ENCODE results near the gene DCAF5. TPM values are rescaled to one million over a fixed set of nuclear protein-coding genes. Genes with fewer than 3 reads are reported as not detected.

DCAF5 gene
- total RNA-seq, 1 donor from 2014 or later = 67.8 TPM

DNA sequence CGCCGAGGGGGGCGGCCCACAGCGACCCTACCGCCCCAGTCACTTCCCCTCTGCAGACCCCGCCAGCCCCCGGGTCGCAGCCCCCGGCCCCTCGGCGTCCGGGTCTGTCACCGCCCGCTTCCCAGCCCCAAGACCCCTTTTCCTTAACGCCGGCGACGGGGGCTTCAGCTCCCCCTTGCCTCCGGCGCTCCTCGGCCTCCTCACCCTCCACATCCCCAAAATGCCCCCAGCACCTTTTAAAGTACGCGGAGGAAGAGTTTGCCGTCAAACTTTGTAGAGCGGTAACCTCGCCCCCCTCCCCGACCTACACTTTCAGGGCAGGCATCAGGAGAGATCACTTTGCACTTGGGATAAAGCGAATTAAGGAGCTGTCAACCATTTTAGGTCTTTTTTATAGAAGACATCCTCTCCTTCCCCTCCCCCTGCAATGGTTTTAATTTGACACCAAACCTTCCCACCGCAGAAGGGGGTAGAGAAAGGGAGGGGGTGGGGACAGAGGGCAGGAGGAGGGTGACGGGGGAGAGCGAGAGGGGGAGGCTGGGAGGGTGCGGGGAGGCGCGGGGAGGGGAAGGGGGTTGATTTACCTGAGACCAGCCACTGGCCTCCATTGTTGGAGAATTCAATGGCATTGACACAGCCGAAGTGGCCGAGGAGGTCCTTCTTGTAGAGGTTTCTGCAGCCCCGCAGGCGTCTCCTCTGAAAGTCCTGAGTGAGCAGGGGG is 578 bp downstream of the DCAF5 start:
- no peaks in the 10 kb centered on the region for H3K27me3 ChIP-seq
- H3K36me3 ChIP-seq = no peaks in the 10 kb centered on the region
- intact Hi-C loops (cut with DNase I) = loop anchor here (10.0 kb wide), 1 partner anchor 242 kb away; the partner anchor contains the start of genes ERH and SLC39A9
- TF ChIP-seq, protein P1, sequence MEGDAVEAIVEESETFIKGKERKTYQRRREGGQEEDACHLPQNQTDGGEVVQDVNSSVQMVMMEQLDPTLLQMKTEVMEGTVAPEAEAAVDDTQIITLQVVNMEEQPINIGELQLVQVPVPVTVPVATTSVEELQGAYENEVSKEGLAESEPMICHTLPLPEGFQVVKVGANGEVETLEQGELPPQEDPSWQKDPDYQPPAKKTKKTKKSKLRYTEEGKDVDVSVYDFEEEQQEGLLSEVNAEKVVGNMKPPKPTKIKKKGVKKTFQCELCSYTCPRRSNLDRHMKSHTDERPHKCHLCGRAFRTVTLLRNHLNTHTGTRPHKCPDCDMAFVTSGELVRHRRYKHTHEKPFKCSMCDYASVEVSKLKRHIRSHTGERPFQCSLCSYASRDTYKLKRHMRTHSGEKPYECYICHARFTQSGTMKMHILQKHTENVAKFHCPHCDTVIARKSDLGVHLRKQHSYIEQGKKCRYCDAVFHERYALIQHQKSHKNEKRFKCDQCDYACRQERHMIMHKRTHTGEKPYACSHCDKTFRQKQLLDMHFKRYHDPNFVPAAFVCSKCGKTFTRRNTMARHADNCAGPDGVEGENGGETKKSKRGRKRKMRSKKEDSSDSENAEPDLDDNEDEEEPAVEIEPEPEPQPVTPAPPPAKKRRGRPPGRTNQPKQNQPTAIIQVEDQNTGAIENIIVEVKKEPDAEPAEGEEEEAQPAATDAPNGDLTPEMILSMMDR (IDR thresholded peaks at IDR 0.05) = no peak
- H3K4me3 ChIP-seq = peak overlapping the region; percentile 78 to 92
- peak overlapping the region; percentile 97 to 98 for H3K27ac ChIP-seq
- no peak for DNase-seq (ENCODE audit: low spot score in 2 of 2)
- no peaks in the 10 kb centered on the region for H3K9me3 ChIP-seq
- H3K4me1 ChIP-seq = peaks cover 0 to 6% of the 10 kb centered on the region in 2 donors

DNA sequence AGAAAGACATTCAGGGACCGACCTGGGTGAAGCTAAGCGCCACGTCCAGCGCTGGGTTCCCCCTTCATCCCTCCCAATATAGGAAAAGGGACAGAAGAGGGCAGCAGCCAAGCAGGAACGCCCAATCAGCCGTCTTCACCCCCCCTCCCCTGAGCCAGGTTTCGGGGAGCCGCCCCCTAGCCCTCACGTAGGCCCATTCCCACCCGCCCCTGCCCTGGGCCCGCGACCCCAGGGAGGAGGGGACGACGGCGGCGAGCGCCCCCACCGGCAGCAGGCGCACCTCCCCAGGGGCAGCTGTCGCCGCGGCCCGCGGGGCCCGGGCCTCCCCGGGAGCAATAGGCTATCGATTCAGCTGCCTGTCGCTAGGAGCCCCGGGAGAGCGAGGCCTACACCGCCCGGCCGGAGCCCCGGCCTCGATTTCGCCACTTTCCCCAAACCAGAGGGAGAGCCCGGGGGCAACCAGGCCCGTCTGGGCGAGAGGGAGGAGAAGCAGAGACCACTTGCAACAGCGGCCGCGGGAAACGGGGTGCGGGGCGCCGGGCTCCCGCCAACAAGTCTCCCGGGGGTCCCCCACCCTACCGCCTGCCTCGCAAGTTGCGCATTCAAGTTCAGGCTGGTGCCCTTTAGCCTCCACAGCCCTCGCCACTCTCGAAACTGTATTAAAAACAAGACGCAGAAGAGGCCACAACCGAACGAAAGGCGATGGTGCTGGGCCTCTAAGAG is 1.3 kb downstream of the DCAF5 start:
- intact Hi-C loops (cut with DNase I) = loop anchor here (10.0 kb wide), 1 partner anchor 243 kb away; the partner anchor contains the start of genes ERH and SLC39A9

DNA sequence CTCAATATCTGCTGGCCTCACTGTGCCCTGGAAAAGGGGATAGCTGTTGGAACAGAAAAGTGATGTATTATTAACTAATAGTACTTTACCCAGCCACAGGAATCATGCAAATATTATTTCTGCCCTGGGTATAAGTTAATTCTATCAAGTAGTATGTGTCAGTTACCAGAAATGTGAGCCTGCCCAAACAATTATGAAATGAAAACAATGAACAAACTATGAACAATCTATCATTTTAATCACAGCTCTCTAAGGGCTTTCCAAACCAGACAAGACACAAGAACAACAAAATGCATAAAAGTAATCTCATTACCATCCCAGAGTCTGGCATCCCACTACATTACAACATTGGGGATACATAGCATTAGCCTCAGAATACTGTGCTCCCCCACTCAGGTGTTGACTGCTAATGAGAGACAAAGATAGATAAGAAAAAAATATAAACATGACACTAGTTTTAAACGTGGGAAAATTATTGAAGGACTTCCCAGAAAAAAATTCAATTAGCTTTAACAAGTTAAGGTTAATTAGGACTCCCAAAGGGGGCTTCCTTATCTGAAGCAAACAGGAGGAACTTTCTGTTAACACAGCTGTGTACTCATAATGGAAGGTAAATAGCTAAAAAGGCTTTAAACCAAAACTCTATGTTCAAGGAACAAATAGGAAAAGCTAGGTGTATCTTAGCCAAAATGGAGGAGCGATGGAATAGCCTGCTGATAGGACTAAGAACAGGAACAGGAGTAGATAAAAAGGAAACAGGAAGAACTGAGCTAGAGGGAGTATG is 3.3 kb downstream of the DCAF5 start:
- Histone ChIP-seq H3K27ac (no peak overlapping the region), H3K36me3 (no peaks in the 10 kb centered on the region), H3K4me1 (peaks cover 0 to 6% of the 10 kb centered on the region in 2 donors), H3K4me3 (no peak overlapping the region), H3K27me3 (no peaks in the 10 kb centered on the region), H3K9me3 (no peaks in the 10 kb centered on the region)
- DNase-seq (ENCODE audit: low spot score in 2 of 2) = no peak
- intact Hi-C loops (cut with DNase I) = loop anchor here (10.0 kb wide), 2 partner anchors 245 to 1335 kb away; partner anchors contain the start of genes ERH, RAD51B, SLC39A9 and ZFYVE26
- TF ChIP-seq, protein P1 (IDR thresholded peaks at IDR 0.05) = no peak

More for the DNA sequence above, 1.3 kb downstream of the DCAF5 start:
- H3K27me3 ChIP-seq = no peaks in the 10 kb centered on the region
- peak overlapping the region; percentile 78 to 92 for H3K4me3 ChIP-seq
- no peaks in the 10 kb centered on the region for H3K9me3 ChIP-seq
- peak overlapping the region; percentile 97 to 98 for H3K27ac ChIP-seq
- H3K36me3 ChIP-seq = no peaks in the 10 kb centered on the region
- peaks cover 0 to 6% of the 10 kb centered on the region in 2 donors for H3K4me1 ChIP-seq
- TF ChIP-seq, protein P1 (IDR thresholded peaks at IDR 0.05) = peak; percentile 25 to 62 (median 36)
- DNase-seq (ENCODE audit: low spot score in 2 of 2) = peak in 1 of 2 donors; percentile 81

DNA sequence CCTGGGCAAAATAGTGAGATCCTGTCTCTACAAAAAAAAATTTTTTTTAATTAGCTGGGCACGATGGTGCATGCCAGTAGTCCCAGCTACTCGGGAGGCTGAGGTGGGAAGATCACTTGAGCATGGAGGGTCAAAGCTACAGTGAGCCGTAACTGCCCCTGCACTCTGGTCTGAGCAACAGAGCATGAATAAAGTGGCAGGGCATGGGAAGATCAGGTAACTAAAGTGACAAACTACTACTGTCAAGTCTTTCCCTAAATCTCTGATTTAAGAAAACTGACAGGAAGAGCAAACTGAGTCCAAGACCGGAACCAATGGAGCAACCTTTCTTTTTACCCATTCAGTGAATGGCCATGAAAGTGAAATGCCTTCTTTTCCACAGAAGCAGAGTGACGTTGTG is 10.8 kb downstream of the DCAF5 start:
- Histone ChIP-seq H3K27me3 (no peaks in the 10 kb centered on the region), H3K36me3 (no peaks in the 10 kb centered on the region), H3K9me3 (no peaks in the 10 kb centered on the region), H3K4me1 (peaks cover 0 to 18% of the 10 kb centered on the region in 2 donors), H3K4me3 (no peak overlapping the region), H3K27ac (no peak overlapping the region)
- DNase-seq (ENCODE audit: low spot score in 2 of 2) = no peak
- TF ChIP-seq, protein P1 (IDR thresholded peaks at IDR 0.05) = no peak
- intact Hi-C loops (cut with DNase I) = loop anchor here (10.0 kb wide), 1 partner anchor 1327 kb away; the partner anchor contains the start of genes RAD51B and ZFYVE26

DNA sequence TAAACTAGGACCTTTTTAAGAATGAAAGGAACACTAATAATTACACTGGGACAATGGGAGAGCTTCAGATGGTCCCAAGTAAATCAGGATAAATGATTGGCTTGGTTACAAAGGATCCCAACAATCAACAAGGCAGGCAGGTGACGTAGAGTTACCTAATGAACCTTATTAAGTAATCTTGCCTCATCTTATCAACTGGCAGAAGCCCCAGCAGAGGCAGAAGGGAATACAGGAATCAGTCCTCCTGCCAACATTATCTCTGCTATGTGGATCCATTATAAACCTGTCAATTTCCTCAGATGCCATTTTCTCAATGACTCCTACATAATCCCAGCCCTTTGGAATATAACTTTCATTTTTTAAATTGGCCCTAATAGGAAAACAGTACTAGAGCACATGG is 11.4 kb downstream of the DCAF5 start:
- Histone ChIP-seq H3K27ac (no peak overlapping the region), H3K4me3 (no peak overlapping the region), H3K27me3 (no peaks in the 10 kb centered on the region), H3K9me3 (no peaks in the 10 kb centered on the region), H3K4me1 (peaks cover 0 to 18% of the 10 kb centered on the region in 2 donors), H3K36me3 (no peaks in the 10 kb centered on the region)
- intact Hi-C loops (cut with DNase I) = loop anchor here (10.0 kb wide), 1 partner anchor 1327 kb away; the partner anchor contains the start of genes RAD51B and ZFYVE26
- TF ChIP-seq, protein P1 (IDR thresholded peaks at IDR 0.05) = no peak
- DNase-seq (ENCODE audit: low spot score in 2 of 2) = no peak
